Calu3 (cell line): Measurements from ENCODE around the gene MKNK1. TPM values are rescaled to one million over a fixed set of nuclear protein-coding genes. Genes with fewer than 3 reads are reported as not detected.

ENCODE experiments used
- BruUV-seq: library from RNA; stranded (reverse); fragments of 400-500 nt; replicated peaks from 2 replicates; lab custom pipeline; 2021; lab: Mats Ljungman, UMichigan
- CTCF ChIA-PET: fragments of 300-600 bp; sonication (Branson Sonifier 250); formaldehyde crosslinking; loops from one replicate; lab custom pipeline; 2022; ENCODE audit warnings: antibody characterized with exemption; lab: Charles Lee
- DNase-seq: peaks from one replicate; pipeline ENCODE4 v3.0.0; 2022
- H3K27ac Mint-ChIP-seq: one replicate; pipeline ENCODE4 v1.8.0; 2022; ENCODE audit warnings: mixed read lengths; ENCODE audit not compliant: unreplicated experiment
- H3K27me3 Mint-ChIP-seq: one replicate; pipeline ENCODE4 v1.8.0; 2022; ENCODE audit warnings: mixed read lengths; ENCODE audit not compliant: unreplicated experiment
- H3K36me3 Mint-ChIP-seq: one replicate; pipeline ENCODE4 v1.8.0; 2022; ENCODE audit warnings: mild to moderate bottlenecking, moderate library complexity, mixed read lengths; ENCODE audit not compliant: insufficient read depth, unreplicated experiment
- H3K4me1 Mint-ChIP-seq: one replicate; pipeline ENCODE4 v1.8.0; 2022; ENCODE audit warnings: mild to moderate bottlenecking, low read depth, mixed read lengths; ENCODE audit not compliant: unreplicated experiment
- H3K4me3 Mint-ChIP-seq: one replicate; pipeline ENCODE4 v1.8.0; 2022; ENCODE audit warnings: mild to moderate bottlenecking, low read depth, moderate library complexity, mixed read lengths; ENCODE audit not compliant: unreplicated experiment
- H3K9me3 Mint-ChIP-seq: one replicate; pipeline ENCODE4 v1.8.0; 2022; ENCODE audit warnings: low read depth, mixed read lengths; ENCODE audit not compliant: unreplicated experiment
- intact Hi-C: fragments of 100-400 bp; cut with micrococcal nuclease; formaldehyde crosslinking; loops from one replicate; pipeline ENCODE4 v1.10.0; 2022; ENCODE audit not compliant: unreplicated experiment
- total RNA-seq: library from RNA; stranded (reverse); gene quantifications from 2 replicates; pipeline ENCODE4 v1.2.3, GENCODE V29; 2022
- TF ChIP-seq, protein P1 (sequence below): fragments of 200-600 bp; IDR thresholded peaks from one replicate; pipeline ENCODE4 v1.8.0; 2022; ENCODE audit warnings: antibody characterized with exemption; ENCODE audit not compliant: unreplicated experiment

The MKNK1 gene
- total RNA-seq, 1 experiment from 2014 or later, result 29.6 TPM

DNA sequence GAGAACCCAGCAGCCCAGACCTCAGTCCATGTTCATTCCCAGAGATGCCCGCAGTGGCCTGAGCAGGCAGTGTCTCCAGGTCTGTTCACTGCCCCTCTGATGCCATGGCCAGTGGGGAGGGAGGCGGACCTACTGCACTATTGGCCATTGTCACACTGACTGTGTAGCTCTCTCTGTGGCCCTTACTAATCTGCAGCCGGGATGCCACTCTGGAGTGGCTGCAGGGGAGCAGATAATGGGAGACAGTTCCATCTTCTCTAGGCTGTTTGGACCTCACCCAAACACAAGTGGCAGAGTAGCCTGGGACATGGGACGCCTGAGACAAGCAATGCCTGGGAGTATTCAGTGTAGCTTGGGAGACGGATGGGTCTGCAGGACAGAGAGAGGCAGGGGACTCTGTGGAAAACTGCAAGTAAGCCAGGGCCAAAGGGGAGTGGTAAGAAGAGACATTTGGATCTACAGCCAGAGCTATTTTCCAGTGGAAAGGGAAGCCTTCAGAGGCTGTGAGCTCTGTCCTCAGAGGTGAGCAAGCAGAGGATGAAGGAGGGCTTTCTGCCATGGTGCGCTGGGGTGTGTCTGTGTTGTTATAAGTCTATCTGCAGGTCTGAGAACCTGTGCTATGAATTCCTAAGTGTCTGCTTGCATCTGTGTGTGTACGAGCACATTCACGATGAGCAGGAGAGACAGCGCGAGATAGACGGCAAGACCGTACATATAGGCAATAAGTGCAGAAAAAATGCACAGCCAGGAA lies 87.7 kb downstream of the MKNK1 start:
- Mint-ChIP-seq H3K27ac (no peak overlapping the region), H3K4me3 (no peak overlapping the region), H3K9me3 (no peaks in the 10 kb centered on the region), H3K36me3 (peaks cover 19% of the 10 kb centered on the region), H3K27me3 (no peaks in the 10 kb centered on the region), H3K4me1 (peaks cover 61% of the 10 kb centered on the region)
- TF ChIP-seq, protein P1, sequence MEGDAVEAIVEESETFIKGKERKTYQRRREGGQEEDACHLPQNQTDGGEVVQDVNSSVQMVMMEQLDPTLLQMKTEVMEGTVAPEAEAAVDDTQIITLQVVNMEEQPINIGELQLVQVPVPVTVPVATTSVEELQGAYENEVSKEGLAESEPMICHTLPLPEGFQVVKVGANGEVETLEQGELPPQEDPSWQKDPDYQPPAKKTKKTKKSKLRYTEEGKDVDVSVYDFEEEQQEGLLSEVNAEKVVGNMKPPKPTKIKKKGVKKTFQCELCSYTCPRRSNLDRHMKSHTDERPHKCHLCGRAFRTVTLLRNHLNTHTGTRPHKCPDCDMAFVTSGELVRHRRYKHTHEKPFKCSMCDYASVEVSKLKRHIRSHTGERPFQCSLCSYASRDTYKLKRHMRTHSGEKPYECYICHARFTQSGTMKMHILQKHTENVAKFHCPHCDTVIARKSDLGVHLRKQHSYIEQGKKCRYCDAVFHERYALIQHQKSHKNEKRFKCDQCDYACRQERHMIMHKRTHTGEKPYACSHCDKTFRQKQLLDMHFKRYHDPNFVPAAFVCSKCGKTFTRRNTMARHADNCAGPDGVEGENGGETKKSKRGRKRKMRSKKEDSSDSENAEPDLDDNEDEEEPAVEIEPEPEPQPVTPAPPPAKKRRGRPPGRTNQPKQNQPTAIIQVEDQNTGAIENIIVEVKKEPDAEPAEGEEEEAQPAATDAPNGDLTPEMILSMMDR, result no peak
- no TSS peak for BruUV-seq
- CTCF ChIA-PET, result interaction anchor here (0.6 to 1.1 kb wide), 5 partner anchors 8 to 335 kb away, joined by 3 to 6 read pairs (median 3); no protein-coding TSS in a partner anchor
- no peak for DNase-seq
- intact Hi-C loops, result no loop called here

DNA sequence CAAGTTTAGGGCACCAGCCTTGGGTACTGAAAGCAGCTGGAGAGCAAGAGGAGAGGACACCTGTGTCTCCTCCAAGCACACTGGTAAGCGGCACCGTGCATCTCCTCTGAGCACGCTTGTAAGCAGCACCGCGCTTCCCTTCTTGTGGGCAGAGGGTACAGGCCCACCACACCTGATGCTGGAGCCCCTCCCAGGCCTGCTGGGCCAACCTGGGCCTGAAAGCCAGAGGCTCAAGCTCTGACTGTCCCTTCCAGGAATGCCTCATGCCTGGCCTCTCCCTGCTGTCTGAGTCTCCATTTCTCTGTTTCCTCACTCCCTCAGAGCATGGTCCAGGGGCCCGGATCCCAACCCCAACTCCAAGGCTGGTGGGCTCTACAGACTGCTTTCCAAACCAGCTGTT lies 88.5 kb downstream of the MKNK1 start:
- CTCF ChIA-PET, result no interaction called here
- Mint-ChIP-seq H3K9me3 (no peaks in the 10 kb centered on the region), H3K36me3 (peaks cover 17% of the 10 kb centered on the region), H3K27ac (no peak overlapping the region), H3K27me3 (no peaks in the 10 kb centered on the region), H3K4me1 (peaks cover 53% of the 10 kb centered on the region), H3K4me3 (no peak overlapping the region)
- no TSS peak for BruUV-seq
- intact Hi-C loops, result no loop called here
- TF ChIP-seq, protein P1, result no peak
- no peak for DNase-seq

DNA sequence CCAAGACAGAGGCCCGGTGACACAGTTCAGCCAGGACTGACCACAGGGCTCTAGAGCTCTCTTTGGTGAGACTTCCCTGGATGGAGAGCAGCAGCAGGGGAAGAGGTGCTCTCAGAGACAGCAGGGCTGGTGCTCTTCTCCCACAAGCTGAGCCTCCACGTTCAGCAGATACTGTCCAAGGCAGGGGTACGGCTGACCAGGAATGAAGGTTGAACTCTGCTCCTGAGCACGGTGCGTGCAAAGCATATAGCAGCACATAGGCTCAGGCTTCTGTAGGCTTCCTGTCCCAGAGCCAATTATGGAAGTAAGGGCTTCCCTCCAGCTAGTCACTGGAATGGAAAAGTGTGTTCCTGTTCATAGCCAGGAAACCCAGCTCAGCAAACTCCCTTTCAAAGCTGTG lies 90.5 kb downstream of the MKNK1 start:
- Mint-ChIP-seq H3K27ac (no peak overlapping the region), H3K4me1 (peaks cover 33% of the 10 kb centered on the region), H3K4me3 (no peak overlapping the region), H3K9me3 (no peaks in the 10 kb centered on the region), H3K36me3 (peaks cover 14% of the 10 kb centered on the region), H3K27me3 (no peaks in the 10 kb centered on the region)
- BruUV-seq, result no TSS peak
- DNase-seq, result no peak
- intact Hi-C loops, result no loop called here
- CTCF ChIA-PET, result interaction anchor here (0.8 kb wide), 1 partner anchor 9 kb away, joined by 3 read pairs; no protein-coding TSS in a partner anchor
- TF ChIP-seq, protein P1, result no peak

DNA sequence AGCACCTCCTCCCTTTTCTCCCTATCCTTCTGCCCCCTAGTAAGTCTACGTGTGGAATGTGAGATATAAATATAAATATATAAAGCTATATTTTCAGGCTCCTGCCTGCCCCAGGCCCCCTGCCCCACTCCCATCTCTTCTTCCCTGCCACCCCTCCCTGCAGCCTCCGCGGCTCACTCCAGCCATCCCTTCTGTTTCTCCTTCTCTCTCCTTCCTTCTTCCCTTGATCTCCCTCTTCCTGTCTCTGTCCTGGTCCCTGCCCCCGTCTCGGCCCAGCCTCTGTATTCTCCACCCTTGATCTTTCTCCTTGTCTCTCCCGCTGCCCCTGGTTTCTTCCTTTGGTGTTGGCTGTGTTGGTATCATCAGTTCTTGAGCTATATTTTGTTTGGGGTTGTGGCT lies 91.3 kb downstream of the MKNK1 start:
- no peak overlapping the region for H3K4me3 Mint-ChIP-seq
- peaks cover 6% of the 10 kb centered on the region for H3K36me3 Mint-ChIP-seq
- CTCF ChIA-PET, result interaction anchor here (0.6 to 0.8 kb wide), 2 partner anchors 9 to 16 kb away, joined by 3 read pairs; no protein-coding TSS in a partner anchor
- intact Hi-C loops, result no loop called here
- no peak for DNase-seq
- H3K27ac Mint-ChIP-seq, result no peak overlapping the region
- H3K4me1 Mint-ChIP-seq, result peaks cover 26% of the 10 kb centered on the region
- TF ChIP-seq, protein P1, result no peak
- no peaks in the 10 kb centered on the region for H3K27me3 Mint-ChIP-seq
- BruUV-seq, result no TSS peak
- no peaks in the 10 kb centered on the region for H3K9me3 Mint-ChIP-seq
